Mucosa of descending colon (tissue), 3 donors: Measurements from ENCODE around the gene RIN3. TPM values are rescaled to one million over a fixed set of nuclear protein-coding genes. Genes with fewer than 3 reads are reported as not detected.
A peak's percentile ranks its signal among the peaks of the same experiment; 100 is the strongest.

Experiments used
- ATAC-seq: fragments of 200-7000 bp; cut with Tn5 transposase; one replicate; pipeline ENCODE4 v1.9.1; 2020; ENCODE audit warnings: mild to moderate bottlenecking, moderate library complexity
- DNase-seq, 3 donors: peaks; one replicate each; pipeline ENCODE4 v3.0.0-alpha.2; 2020
- H3K36me3 ChIP-seq: fragments of 200-600 bp; one replicate; pipeline ENCODE4 v1.8.0; 2021; ENCODE audit warnings: low read depth, mild to moderate bottlenecking
- H3K4me1 ChIP-seq: fragments of 200-600 bp; one replicate; pipeline ENCODE4 v1.8.0; 2021; ENCODE audit warnings: low read depth, mild to moderate bottlenecking
- H3K4me3 ChIP-seq: fragments of 200-600 bp; one replicate; pipeline ENCODE4 v1.8.0; 2021; ENCODE audit warnings: mild to moderate bottlenecking
- H3K9me3 ChIP-seq: fragments of 200-600 bp; one replicate; pipeline ENCODE4 v1.8.0; 2021; ENCODE audit warnings: mild to moderate bottlenecking
- CTCF ChIP-seq: fragments of 200-600 bp; IDR thresholded peaks from one replicate; pipeline ENCODE4 v1.8.0; 2022; ENCODE audit warnings: antibody characterized with exemption, mild to moderate bottlenecking
- intact Hi-C, 2 donors: fragments of 100-400 bp; cut with DNase I in 1 of 2; cut with micrococcal nuclease in 1 of 2; formaldehyde crosslinking; loops; one replicate each; pipeline versions ENCODE4 v1.11.0 to v1.11.1; 2022; cut with DNase I, micrococcal nuclease
- total RNA-seq, 3 donors: library from RNA; stranded (reverse); fragmentation: NEBNext Ultra II Directional in 2 of 3; extraction: Animal tissue kit (Norgen Biotek cat#: 25700) in 2 of 3; gene quantifications; one replicate each; pipeline versions ENCODE4 v1.2.1 to v1.2.4, GENCODE V29; 2021 to 2023
- donor health status: DM: no; HTN: no; CAD: no; lungs with moderate emphysema.
- donor health status: DM: no; HTN: no; CAD: no.
- donor health status: DM: no; HTN: yes; CAD: no.

The RIN3 gene
- total RNA-seq, 3 donors from 2014 or later: 26.2 to 51.0 (median 32.9) TPM

GRCh38 chr14:92489394-92490238 is 24.0 kb upstream of the RIN3 start:
- TF ChIP-seq CTCF: no peak
- Histone ChIP-seq H3K4me1 (no peaks in the 10 kb centered on the region), H3K36me3 (no peaks in the 10 kb centered on the region), H3K9me3 (no peaks in the 10 kb centered on the region), H3K4me3 (no peak overlapping the region)
- no peak for ATAC-seq
- intact Hi-C loops: no loop called here
- no peak for DNase-seq

GRCh38 chr14:92490239-92490959 is 23.2 kb upstream of the RIN3 start:
- Histone ChIP-seq H3K36me3 (no peaks in the 10 kb centered on the region), H3K4me1 (no peaks in the 10 kb centered on the region), H3K9me3 (no peaks in the 10 kb centered on the region), H3K4me3 (no peak overlapping the region)
- DNase-seq (no peak), ATAC-seq (no peak)
- TF ChIP-seq CTCF: no peak
- intact Hi-C loops: no loop called here

- H3K36me3 ChIP-seq: no peaks in the 10 kb centered on the region
- no peaks in the 10 kb centered on the region for H3K4me1 ChIP-seq
- TF ChIP-seq CTCF: no peak
- intact Hi-C loops: no loop called here
- H3K4me3 ChIP-seq: no peak overlapping the region
- no peaks in the 10 kb centered on the region for H3K9me3 ChIP-seq
- ATAC-seq (no peak), DNase-seq (no peak)
These were observed 21.8 kb upstream of the RIN3 start for GRCh38 chr14:92491782-92492181.

GRCh38 chr14:92492258-92492657 is 21.3 kb upstream of the RIN3 start:
- Histone ChIP-seq H3K4me1 (no peaks in the 10 kb centered on the region), H3K36me3 (no peaks in the 10 kb centered on the region), H3K4me3 (no peak overlapping the region), H3K9me3 (no peaks in the 10 kb centered on the region)
- TF ChIP-seq CTCF: no peak
- peak; percentile 50 for ATAC-seq
- intact Hi-C loops: no loop called here
- no peak for DNase-seq

GRCh38 chr14:92493024-92493423 is 20.6 kb upstream of the RIN3 start:
- no peak for TF ChIP-seq CTCF
- intact Hi-C loops: no loop called here
- ATAC-seq: no peak
- Histone ChIP-seq H3K4me3 (no peak overlapping the region), H3K36me3 (no peaks in the 10 kb centered on the region), H3K4me1 (no peaks in the 10 kb centered on the region), H3K9me3 (no peaks in the 10 kb centered on the region)
- DNase-seq: no peak
